KMS-11 (cell line): ENCODE data around the gene ENPP6.
"Not testable (repeated sequence)": the region's sequence is repeated elsewhere in the genome, so short reads cannot be mapped to it uniquely, and the experiment has no call there.

Experiments used
- H2AFZ ChIP-seq: fragments of 200-600 bp; sonication (generic); 2 replicates; pipeline ENCODE4 v1.6.1; 2016; ENCODE audit warnings: antibody characterized with exemption, mixed run types, low read depth
- H3K27ac ChIP-seq: fragments of 200-600 bp; sonication (generic); 2 replicates; pipeline ENCODE4 v1.6.1; 2016; ENCODE audit warnings: mild to moderate bottlenecking, mixed run types
- H3K27me3 ChIP-seq: fragments of 200-600 bp; sonication (generic); 2 replicates; pipeline ENCODE4 v1.6.1; 2017; ENCODE audit warnings: mild to moderate bottlenecking, low read depth, mixed run types, moderate library complexity; ENCODE audit not compliant: insufficient read depth
- H3K36me3 ChIP-seq: fragments of 200-600 bp; sonication (generic); 2 replicates; pipeline ENCODE4 v1.6.1; 2017; ENCODE audit warnings: mild to moderate bottlenecking, mixed run types; ENCODE audit not compliant: insufficient read depth
- H3K4me1 ChIP-seq: fragments of 200-600 bp; sonication (generic); 2 replicates; pipeline ENCODE4 v1.6.1; 2016; ENCODE audit warnings: mild to moderate bottlenecking, low read depth, mixed run types; ENCODE audit not compliant: poor library complexity, severe bottlenecking
- H3K4me2 ChIP-seq: fragments of 200-600 bp; sonication (generic); 2 replicates; pipeline ENCODE4 v1.7.0; 2016; ENCODE audit warnings: mild to moderate bottlenecking, mixed run types
- H3K4me3 ChIP-seq: fragments of 200-600 bp; sonication (generic); IDR thresholded peaks from 2 replicates; pipeline ENCODE4 v1.6.1; 2017; ENCODE audit warnings: low read depth, low read length, mixed read lengths; ENCODE audit not compliant: insufficient read depth
- H3K79me2 ChIP-seq: fragments of 200-600 bp; sonication (generic); 2 replicates; pipeline ENCODE4 v1.6.1; 2016; ENCODE audit warnings: low read depth, mixed run types; ENCODE audit not compliant: insufficient read depth
- H3K9ac ChIP-seq: fragments of 200-600 bp; sonication (generic); 2 replicates; pipeline ENCODE4 v1.6.1; 2016; ENCODE audit warnings: mild to moderate bottlenecking, mixed run types
- H4K20me1 ChIP-seq: fragments of 200-600 bp; sonication (generic); 2 replicates; pipeline ENCODE4 v1.6.1; 2016; ENCODE audit warnings: mild to moderate bottlenecking, mixed run types; ENCODE audit not compliant: insufficient read depth
- TF ChIP-seq, protein P1 (sequence below): fragments of 200-600 bp; sonication (generic); conservative IDR thresholded peaks from 2 replicates; pipeline ENCODE4 v1.6.1; 2017; ENCODE audit warnings: low read depth, mild to moderate bottlenecking, antibody characterized with exemption, low read length, moderate library complexity, mixed read lengths

ENPP6 gene

DNA sequence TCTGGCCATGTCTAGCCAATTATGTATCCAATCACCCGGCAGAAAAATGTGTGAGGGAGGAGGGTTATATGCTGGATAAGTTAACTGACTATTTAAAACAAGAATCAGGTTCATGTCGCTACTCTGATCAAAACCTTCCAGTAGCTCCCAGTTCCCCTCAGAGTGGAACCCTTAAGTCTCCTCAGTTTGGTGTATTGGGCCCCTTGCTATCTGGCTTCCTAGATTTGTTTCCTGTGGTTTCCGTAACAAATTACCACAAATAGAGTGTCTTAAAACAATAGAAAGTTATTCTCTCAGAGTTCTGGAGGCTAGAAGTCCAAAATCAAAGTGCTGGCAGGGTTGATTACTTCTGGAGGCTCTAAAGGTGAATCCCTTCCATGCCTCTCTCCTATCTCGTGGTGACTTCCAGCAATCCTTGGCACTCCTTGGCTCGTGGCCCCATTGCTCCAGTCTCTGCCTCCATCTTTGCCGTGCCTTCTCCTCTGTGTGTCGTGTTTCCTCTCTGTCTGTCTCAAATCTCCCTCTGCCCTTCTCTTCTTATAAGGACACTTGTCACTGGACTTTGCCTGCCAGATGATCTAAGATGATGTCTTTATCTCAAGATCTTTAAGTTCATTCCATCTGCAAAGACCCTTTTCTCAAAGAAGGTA is 10.5 kb upstream of the ENPP6 start:
- Histone ChIP-seq H3K9ac (no peak overlapping the region), H3K79me2 (no peaks in the 10 kb centered on the region), H3K36me3 (no peaks in the 10 kb centered on the region), H3K27ac (no peak overlapping the region), H3K4me2 (no peak overlapping the region), H3K27me3 (no peaks in the 10 kb centered on the region), H4K20me1 (no peaks in the 10 kb centered on the region), H2AFZ (no peak overlapping the region), H3K4me1 (no peaks in the 10 kb centered on the region), H3K4me3 (no peak overlapping the region)
- TF ChIP-seq, protein P1, sequence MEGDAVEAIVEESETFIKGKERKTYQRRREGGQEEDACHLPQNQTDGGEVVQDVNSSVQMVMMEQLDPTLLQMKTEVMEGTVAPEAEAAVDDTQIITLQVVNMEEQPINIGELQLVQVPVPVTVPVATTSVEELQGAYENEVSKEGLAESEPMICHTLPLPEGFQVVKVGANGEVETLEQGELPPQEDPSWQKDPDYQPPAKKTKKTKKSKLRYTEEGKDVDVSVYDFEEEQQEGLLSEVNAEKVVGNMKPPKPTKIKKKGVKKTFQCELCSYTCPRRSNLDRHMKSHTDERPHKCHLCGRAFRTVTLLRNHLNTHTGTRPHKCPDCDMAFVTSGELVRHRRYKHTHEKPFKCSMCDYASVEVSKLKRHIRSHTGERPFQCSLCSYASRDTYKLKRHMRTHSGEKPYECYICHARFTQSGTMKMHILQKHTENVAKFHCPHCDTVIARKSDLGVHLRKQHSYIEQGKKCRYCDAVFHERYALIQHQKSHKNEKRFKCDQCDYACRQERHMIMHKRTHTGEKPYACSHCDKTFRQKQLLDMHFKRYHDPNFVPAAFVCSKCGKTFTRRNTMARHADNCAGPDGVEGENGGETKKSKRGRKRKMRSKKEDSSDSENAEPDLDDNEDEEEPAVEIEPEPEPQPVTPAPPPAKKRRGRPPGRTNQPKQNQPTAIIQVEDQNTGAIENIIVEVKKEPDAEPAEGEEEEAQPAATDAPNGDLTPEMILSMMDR, result no peak

DNA sequence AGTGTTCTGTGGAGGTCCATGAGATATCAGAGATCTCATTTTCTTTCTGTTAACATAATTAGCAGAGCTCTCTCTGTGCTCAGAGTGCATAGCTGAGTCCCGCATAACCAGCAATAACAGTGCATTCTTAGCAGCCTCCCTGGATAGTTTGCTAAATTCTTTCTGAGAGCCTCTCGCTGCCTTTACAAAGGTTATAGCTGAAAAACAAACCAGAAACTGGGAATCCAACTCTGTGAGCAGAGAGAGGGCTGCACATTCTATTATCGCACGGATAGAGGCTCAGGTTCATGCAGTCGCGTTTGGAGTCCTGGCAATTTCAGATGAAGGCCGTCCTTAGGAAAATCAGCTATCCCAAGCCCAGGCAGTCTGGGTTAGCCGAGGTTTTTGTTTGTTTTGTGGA is 1.2 kb downstream of the ENPP6 start:
- no peaks in the 10 kb centered on the region for H3K36me3 ChIP-seq
- no peaks in the 10 kb centered on the region for H3K4me1 ChIP-seq
- H3K4me3 ChIP-seq, result no peak overlapping the region
- H2AFZ ChIP-seq, result no peak overlapping the region
- H3K9ac ChIP-seq, result no peak overlapping the region
- H3K27ac ChIP-seq, result no peak overlapping the region
- H4K20me1 ChIP-seq, result no peaks in the 10 kb centered on the region
- H3K27me3 ChIP-seq, result no peaks in the 10 kb centered on the region
- no peaks in the 10 kb centered on the region for H3K79me2 ChIP-seq
- TF ChIP-seq, protein P1, result no peak
- H3K4me2 ChIP-seq, result no peak overlapping the region

DNA sequence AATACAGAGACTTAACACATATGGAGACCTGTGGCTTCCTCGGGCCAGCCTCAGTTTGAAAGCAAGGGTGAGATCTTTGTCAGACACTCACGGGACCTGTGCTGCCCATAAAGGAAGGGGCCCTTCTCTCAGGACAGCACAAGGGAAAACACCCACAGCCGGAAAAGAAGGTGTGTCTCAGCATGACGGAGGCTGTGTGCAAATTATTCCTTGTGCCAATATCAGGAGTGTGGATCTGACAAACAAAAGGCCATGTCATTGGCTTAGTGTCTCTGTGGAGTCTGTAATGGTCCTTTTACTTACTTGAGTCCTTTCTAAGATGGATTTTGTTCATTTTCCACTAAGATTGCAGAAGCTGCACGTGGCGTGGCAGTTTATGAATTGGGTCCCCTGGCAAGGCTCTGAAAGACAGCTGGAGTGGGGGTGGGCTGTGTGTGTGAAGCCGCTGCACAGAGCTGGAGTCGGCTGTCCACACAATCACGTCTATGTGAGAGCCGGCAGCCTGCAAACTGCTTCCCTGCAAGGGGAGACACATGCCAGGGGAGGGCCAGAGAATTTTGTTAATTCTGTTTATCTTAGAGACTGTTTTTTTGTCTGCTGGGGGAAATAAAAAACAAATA is 1.9 kb downstream of the ENPP6 start:
- no peaks in the 10 kb centered on the region for H3K79me2 ChIP-seq
- no peak overlapping the region for H3K27ac ChIP-seq
- no peaks in the 10 kb centered on the region for H3K4me1 ChIP-seq
- H3K4me2 ChIP-seq, result no peak overlapping the region
- no peaks in the 10 kb centered on the region for H3K27me3 ChIP-seq
- H2AFZ ChIP-seq, result no peak overlapping the region
- H3K4me3 ChIP-seq, result no peak overlapping the region
- H3K9ac ChIP-seq, result no peak overlapping the region
- H3K36me3 ChIP-seq, result no peaks in the 10 kb centered on the region
- TF ChIP-seq, protein P1, result no peak
- no peaks in the 10 kb centered on the region for H4K20me1 ChIP-seq

DNA sequence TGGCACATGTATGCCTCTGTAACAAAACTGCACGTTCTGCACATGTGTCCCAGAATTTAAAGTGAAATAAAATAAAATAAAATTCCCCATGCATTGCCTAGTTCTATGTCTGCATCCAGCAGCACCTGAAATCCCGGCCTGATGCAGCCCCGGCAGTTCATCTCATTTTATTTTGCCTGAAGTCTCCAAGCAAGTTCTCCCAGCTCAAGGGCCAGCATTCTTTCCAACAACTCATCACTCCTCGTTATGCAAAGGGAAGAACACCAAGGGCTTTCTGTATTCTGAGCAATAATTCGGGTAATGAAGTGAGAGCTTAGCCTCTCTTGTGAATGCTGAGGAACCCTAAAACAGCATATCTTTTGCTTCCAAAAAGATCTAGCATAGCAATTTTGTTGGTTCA is 2.7 kb downstream of the ENPP6 start:
- Histone ChIP-seq H3K4me2 (no peak overlapping the region), H3K27me3 (no peaks in the 10 kb centered on the region), H3K36me3 (no peaks in the 10 kb centered on the region), H4K20me1 (no peaks in the 10 kb centered on the region), H3K27ac (no peak overlapping the region), H3K4me1 (no peaks in the 10 kb centered on the region), H3K4me3 (no peak overlapping the region), H3K9ac (no peak overlapping the region), H2AFZ (no peak overlapping the region), H3K79me2 (no peaks in the 10 kb centered on the region)
- TF ChIP-seq, protein P1, result no peak

DNA sequence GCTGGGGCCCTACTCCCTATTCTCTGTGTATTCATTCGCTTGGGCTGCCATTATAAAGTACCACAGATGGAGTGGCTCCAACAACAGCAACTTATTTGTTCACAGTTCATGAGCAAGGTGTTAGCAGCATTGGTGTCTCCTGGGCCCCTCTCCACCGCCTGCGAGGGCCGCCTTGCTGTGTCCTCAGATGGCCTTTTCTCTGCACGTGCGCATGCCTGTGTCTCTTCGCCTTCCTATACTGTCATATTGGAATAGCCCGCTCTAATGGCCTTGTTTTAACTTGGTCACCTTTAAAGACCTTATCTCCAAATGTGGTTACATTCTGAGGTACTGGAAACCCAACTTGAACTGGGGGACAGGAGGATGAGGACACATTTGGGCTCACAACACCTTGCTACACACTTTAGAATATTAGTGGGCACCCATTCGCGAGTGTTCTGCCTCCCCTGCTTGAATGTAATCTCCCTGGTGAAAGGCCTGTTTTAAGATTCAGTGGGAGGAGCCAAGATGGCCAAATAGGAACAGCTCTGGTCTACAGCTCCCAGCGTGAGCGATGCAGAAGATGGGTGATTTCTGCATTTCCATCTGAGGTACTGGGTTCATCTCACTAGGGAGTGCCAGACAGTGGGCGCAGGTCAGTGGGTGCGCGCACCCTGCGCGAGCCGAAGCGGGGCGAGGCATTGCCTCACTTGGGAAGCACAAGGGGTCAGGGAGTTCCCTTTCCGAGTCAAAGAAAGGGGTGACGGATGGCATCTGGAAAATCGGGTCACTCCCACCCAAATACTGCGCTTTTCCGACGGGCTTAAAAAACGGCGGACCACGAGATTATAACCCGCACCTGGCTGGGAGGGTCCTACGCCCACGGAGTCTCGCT is 9.7 kb downstream of the ENPP6 start:
- not testable (repeated sequence) for H3K9ac ChIP-seq, H3K4me3 ChIP-seq, H3K4me2 ChIP-seq, H2AFZ ChIP-seq, H3K4me1 ChIP-seq, H3K79me2 ChIP-seq, H4K20me1 ChIP-seq, H3K27ac ChIP-seq, H3K36me3 ChIP-seq, H3K27me3 ChIP-seq
